ENCODE data around the gene TM7SF2. TPM values are rescaled to one million over a fixed set of nuclear protein-coding genes. Genes with fewer than 3 reads are reported as not detected.

The TM7SF2 gene
- total RNA-seq, 4 donors from 2014 or later: 7.3 to 18.4 (median 11.0) TPM

- H3K9me3 ChIP-seq: no peaks in the 10 kb centered on the region
- no peak overlapping the region for H3K4me3 ChIP-seq
- DNase-seq (no peak), ATAC-seq (no peak)
- no peaks in the 10 kb centered on the region for H3K27me3 ChIP-seq
- TF ChIP-seq CTCF (IDR thresholded peaks at IDR 0.05 in 4 of 5, conservative IDR thresholded peaks at IDR 0.05 in 1 of 5) (no peak), POLR2A (IDR thresholded peaks at IDR 0.05) (no peak)
- intact Hi-C loops (cut with DNase I; ENCODE audit: low total_unique reads): no loop called here
- in situ Hi-C loops (cut with MboI; ENCODE audit: low sequenced_read_pairs in 4 of 4): no loop called here
- H3K4me1 ChIP-seq: peaks cover 12 to 17% of the 10 kb centered on the region in 2 donors
- no peak overlapping the region for H3K27ac ChIP-seq
- peaks cover 0 to 86% of the 10 kb centered on the region in 2 donors for H3K36me3 ChIP-seq
Measured at GRCh38 chr11:65127473-65128181, 16.0 kb downstream of the TM7SF2 start.

GRCh38 chr11:65128182-65129145 lies 16.8 kb downstream of the TM7SF2 start:
- in situ Hi-C loops (cut with MboI; ENCODE audit: low sequenced_read_pairs in 4 of 4): no loop called here
- Histone ChIP-seq H3K4me3 (no peak overlapping the region), H3K27ac (no peak overlapping the region), H3K4me1 (peaks cover 13 to 17% of the 10 kb centered on the region in 2 donors), H3K9me3 (no peaks in the 10 kb centered on the region), H3K27me3 (no peaks in the 10 kb centered on the region), H3K36me3 (peaks cover 0 to 89% of the 10 kb centered on the region in 2 donors)
- intact Hi-C loops (cut with DNase I; ENCODE audit: low total_unique reads): no loop called here
- DNase-seq: no peak
- no peak for TF ChIP-seq CTCF (IDR thresholded peaks at IDR 0.05 in 4 of 5, conservative IDR thresholded peaks at IDR 0.05 in 1 of 5)
- no peak for TF ChIP-seq POLR2A (IDR thresholded peaks at IDR 0.05)
- no peak for ATAC-seq

GRCh38 chr11:65129649-65130441 lies 18.2 kb downstream of the TM7SF2 start:
- H3K4me3 ChIP-seq: no peak overlapping the region
- H3K36me3 ChIP-seq: peaks cover 0 to 81% of the 10 kb centered on the region in 2 donors
- ATAC-seq (no peak), DNase-seq (no peak)
- H3K4me1 ChIP-seq: peaks cover 15 to 18% of the 10 kb centered on the region in 2 donors
- no peak overlapping the region for H3K27ac ChIP-seq
- TF ChIP-seq POLR2A (IDR thresholded peaks at IDR 0.05) (no peak), CTCF (IDR thresholded peaks at IDR 0.05 in 4 of 5, conservative IDR thresholded peaks at IDR 0.05 in 1 of 5) (no peak)
- no peaks in the 10 kb centered on the region for H3K27me3 ChIP-seq
- intact Hi-C loops (cut with DNase I; ENCODE audit: low total_unique reads) (no loop called here), in situ Hi-C loops (cut with MboI; ENCODE audit: low sequenced_read_pairs in 4 of 4) (no loop called here)
- no peaks in the 10 kb centered on the region for H3K9me3 ChIP-seq

DNA sequence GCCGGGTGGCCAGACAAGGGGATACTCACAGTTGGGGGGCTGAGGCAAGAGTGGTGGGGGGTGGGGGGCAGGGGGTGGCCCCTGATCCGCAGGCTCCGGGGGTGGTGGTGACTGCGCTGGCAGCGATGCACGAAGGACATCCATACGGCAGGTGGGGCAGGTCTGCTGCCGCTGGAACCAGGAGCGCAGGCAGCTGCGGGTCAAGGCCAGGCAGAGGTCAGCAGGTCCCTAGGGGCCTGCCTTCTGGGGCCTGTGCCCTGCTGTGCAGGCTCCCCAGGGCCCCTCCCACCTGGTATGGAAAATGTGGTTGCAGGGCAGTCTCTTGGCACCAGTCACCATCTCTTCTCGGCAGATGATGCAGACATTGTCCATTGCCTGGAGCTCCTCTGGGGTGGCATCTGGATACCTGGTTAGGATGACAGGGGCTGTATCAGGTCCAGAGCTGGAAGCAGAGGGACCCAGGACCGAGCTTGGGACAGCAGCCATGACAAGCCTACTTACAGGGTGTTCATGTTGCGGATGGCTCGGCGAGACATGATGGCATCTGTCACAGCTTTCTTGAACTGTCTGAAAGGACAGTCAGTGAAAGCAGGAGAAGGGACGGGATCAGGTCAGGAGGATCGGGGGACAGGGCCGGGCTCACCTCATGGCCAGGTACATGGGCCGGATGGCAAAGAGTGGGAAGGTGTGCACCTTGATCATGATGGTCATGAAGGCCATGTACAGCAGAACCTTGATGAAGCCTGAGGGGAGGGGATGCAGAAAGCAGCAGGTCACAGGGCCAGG lies 19.2 kb downstream of the TM7SF2 start:
- ATAC-seq (no peak), DNase-seq (no peak)
- peaks cover 21 to 25% of the 10 kb centered on the region in 2 donors for H3K4me1 ChIP-seq
- no peak overlapping the region for H3K27ac ChIP-seq
- no peaks in the 10 kb centered on the region for H3K27me3 ChIP-seq
- H3K36me3 ChIP-seq: peaks cover 0 to 71% of the 10 kb centered on the region in 2 donors
- H3K4me3 ChIP-seq: no peak overlapping the region
- intact Hi-C loops (cut with DNase I; ENCODE audit: low total_unique reads): no loop called here
- TF ChIP-seq POLR2A (IDR thresholded peaks at IDR 0.05): no peak
- TF ChIP-seq CTCF (IDR thresholded peaks at IDR 0.05 in 4 of 5, conservative IDR thresholded peaks at IDR 0.05 in 1 of 5): no peak
- in situ Hi-C loops (cut with MboI; ENCODE audit: low sequenced_read_pairs in 4 of 4): no loop called here
- no peaks in the 10 kb centered on the region for H3K9me3 ChIP-seq

All from gastrocnemius medialis (tissue), 4 donors.